ENCODE results near the gene TNIK.

GRCh38 chr3:171021377-171021776 lies 438.8 kb downstream of the TNIK start:
- no peak for TF ChIP-seq CTCF (conservative IDR thresholded peaks at IDR 0.05; ENCODE audit: low read depth in 2 of 2)
- TF ChIP-seq POLR2AphosphoS5 (IDR thresholded peaks at IDR 0.05; ENCODE audit: low read depth) = no peak
- TF ChIP-seq EZH2 (IDR thresholded peaks at IDR 0.05; ENCODE audit: low read depth, unreplicated experiment) = no peak
- no peak for TF ChIP-seq REST (IDR thresholded peaks at IDR 0.05; ENCODE audit: unreplicated experiment)
- no peak for TF ChIP-seq EZH2phosphoT487 (IDR thresholded peaks at IDR 0.05; ENCODE audit: unreplicated experiment)
- TF ChIP-seq ZNF331 (CRISPR knock-in tag; IDR thresholded peaks at IDR 0.05; ENCODE audit: low read depth) = no peak
